COLO668 (cell line): ENCODE measurements around the gene MYO15B.

Experiments used
- DNase-seq: peaks from one replicate; lab custom pipeline; 2025; ENCODE audit not compliant: unreplicated experiment; lab: John Stamatoyannopoulos, UW

Gene MYO15B

DNA sequence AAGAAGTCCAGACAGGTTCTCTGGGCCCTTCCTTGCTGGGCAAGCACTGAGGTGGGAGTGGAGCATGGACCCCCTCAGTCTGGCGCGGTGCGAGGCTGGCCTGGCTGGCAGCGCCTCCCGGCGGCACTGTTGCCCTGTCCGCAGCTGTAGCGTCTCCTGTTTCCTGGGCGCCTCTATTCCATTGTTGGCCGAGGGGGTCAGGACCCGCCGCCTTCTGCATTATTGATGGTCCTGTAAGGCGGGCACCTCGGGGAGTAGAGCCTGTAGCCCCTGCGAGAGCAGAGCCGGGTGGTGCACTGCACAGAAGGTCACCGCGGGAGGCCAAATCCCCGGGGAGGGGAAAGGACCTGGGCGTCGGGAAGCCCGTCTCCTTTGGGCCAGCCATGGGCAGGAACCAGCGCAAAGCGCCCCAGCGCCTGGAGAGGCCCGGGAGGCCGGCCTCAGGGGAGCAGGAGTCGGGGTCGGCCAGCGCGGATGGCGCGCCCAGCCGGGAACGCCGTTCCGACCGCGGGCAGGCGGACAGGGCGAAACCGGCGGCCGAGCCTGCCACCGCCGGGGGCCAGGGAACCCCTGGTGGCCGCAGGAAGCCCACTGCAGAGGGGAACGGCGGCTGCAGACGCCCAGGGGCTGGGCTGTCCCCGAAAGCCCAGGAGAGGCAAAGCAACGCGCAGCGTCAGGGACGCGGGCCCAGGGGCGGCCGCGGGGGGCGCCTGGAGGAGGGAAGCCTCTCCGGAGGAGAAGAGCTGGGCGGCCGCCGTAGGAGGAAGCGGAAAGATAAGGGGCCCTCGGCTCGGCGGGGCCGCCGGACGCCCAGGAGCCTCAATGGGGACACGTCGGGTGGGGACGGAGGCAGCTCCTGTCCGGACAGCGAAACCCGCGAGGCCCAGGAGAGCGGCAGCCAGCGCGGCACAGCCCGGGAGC, at the start of gene MYO15B:
TSS of gene MYO15B (plus strand) at position 126 of the 921 bp plus-strand sequence. CDS start at position 384, 258 bp downstream.
- peak; percentile 65 for DNase-seq

DNA sequence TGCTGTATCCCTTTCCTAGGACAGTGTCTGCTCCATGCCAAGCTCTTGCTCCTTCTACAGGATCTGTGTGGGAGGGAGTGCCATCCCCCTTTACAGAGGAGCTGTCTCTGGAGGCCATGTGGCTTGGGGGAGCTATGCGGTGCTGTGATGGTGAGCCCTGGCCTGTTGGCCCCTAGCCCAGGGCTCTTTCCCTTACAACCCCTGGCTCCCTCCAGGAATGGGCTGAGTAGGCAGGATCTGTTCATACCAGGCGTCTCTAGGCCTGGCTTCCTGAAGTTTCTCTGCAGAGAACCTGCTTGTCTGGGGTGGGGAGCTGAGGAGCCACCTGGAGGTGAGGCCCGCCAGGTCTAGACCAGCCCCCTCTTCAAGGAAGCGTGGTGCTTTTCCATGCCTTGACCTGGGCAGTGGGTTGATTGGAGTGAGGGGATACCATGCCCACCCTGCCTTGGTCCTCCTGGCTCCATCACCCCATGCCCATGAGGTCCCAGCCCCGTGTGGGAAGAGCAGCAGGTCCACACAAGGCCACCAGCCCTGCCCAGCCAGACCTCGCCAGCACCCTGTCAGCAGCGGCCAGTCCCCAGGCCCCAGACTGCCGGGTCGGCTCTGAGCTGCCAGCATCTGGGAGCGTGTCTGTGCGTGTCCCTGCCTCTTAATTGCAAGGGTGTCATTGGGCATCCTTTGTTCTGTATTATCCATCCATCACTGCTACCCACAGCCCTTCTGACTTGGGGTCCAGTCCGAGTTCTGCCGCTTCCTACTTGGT, 47.5 kb upstream of the MYO15B start:
- no peak for DNase-seq

DNA sequence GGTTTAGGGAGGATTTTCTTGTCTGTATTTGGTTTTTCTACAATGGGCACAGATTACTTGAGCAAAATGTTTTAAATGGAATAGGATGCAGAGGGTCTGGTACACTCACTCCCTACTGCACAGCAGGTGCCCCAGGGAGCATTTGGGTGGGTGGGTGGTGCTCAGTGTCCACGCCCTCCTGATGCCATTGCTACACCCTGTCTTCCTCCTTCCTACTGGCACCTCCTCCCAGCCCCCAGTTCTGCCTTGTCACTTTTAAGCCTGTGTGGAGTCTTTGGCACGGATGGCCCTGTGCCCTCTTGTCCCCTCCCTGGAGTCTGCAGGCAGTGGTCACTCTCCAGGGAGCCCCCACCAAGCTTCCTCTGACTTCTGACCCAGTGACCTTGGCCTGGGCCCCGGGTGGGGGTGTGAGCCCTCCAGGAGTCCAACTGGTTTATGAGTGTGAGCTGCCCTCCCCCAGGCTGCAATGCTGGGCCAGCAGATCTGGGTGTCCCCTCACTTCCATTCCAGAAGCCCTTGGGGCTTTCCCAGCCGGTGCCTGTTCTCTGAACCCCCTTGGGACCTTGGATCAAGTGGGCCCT, 46.6 kb upstream of the MYO15B start:
- no peak for DNase-seq

DNA sequence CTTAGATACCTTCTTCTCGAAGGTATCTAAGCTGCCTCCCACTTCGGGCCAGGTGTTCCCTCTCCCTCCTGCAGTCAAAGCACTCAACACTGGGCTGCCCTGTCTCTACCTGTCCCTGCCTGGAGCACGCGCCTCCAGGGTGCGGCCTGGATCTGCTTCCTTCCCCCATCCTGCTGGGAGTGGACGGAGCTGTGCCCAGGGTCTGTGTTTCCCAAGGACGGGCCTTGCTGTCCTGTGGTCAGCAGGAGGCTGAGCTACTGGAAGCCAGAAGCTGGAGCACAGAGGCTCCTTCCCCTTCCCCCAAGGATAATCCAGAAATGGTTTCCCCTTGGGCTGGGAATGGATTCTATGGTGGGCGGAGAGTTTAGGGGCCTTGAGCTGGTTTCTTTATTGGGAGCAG, 45.4 kb upstream of the MYO15B start:
- no peak for DNase-seq

DNA sequence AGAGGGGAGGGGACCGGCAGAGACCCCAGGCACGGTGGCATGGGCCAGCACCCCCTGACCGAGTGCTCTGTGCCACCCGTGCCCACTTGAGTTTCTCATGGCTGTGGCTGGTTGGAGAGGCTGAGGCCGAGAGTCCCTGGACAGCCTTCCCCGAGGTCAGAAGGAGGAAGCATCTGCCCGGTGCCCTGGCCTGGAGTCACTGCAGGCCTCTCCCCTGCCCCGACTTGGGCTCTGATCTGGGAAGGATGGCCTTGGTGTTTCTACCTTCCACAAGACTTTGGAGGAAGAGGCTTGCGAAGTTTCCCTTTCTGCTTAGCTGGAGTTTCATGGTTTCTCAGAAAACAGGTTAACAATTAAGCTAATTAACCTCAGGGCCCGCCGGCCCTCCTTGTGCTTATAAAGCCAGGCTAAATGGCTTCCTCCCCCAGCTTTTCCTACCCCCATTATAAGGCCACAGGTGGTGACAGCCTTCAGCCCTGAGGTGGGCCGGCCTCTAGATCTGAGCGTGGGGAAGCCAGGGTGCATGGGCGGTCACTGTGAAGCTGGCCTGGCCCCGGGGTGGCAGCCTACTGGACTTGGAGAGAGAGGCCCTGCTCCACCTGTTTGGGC, 44.8 kb upstream of the MYO15B start:
- DNase-seq = no peak

DNA sequence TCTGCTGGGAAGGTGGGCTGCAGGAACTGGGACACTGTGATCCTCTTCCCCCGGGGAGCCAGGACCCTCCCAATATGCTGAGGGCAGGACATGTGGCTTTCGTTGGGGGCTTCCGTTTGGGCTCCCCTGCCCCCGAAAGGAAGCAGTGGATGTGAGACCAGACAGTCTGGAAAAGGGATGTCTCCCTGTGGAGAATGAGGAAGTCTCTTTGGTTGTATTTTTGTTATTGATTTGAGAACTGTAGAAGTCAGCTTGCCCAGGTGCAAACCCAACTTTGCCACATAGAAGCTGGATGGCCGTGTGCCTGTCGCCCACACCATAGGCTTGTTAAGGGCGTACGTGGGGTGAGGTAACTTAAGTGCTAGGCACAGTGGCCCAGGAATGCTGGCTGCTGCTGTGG, 43.4 kb upstream of the MYO15B start:
- no peak for DNase-seq

DNA sequence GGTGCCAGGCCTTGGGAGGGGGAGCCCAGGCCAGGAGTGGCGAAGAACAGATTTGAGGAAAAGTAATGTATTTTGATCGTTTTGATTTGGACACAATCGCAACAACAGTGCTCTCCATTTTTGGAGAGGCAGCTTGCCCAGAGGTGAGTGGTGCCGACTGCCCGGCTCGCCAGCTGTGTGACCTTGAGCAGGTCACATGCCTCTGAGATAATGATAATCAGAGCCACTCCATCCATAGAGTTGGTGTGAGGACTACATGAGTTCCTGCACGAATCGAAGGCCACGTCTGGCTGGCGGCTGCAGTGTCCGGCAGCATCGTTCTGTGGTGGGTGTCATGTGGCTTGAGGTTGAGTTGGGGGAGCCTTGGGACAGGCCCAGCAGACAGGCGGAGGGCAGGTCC, 41.4 kb upstream of the MYO15B start:
- no peak for DNase-seq

DNA sequence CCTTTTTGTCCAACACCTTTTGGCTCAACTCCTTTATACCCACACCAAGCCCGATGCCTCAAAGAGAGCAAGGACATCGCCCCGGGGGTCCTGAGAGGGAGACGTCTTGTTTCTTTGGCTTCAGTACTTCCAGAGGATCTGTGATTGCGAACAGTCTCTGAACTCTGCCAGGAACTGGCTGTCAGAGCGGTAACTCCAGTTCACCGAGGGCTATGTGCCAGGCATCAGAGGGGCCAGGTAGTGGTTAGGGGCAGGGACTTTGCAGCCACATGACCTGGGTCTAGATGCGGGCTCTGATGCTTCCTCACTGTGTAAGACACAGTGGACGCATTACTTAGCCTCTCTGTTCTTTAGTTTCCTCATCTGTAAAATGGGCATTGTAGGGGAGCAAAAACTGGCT, 40.5 kb upstream of the MYO15B start:
- no peak for DNase-seq

DNA sequence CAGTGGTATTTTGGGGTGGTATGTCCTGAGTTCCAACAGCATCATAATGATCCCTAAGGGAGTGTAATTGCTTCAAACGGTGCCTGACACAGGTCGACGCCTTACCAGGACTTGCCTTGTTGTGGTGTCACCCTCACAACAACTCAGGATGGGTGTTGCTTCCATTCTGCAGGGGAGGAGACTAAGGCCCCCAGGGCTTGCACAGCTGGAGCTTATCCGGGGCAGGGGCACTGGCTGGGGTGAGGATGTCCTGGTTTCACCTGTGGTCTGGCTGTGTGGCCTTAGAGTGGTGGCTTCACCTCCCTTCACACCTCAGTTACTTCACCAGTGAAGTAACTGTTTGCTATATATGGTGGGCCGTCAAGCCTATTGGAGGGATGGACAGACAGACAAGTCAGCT, 38.8 kb upstream of the MYO15B start:
- peak; percentile 57 for DNase-seq

DNA sequence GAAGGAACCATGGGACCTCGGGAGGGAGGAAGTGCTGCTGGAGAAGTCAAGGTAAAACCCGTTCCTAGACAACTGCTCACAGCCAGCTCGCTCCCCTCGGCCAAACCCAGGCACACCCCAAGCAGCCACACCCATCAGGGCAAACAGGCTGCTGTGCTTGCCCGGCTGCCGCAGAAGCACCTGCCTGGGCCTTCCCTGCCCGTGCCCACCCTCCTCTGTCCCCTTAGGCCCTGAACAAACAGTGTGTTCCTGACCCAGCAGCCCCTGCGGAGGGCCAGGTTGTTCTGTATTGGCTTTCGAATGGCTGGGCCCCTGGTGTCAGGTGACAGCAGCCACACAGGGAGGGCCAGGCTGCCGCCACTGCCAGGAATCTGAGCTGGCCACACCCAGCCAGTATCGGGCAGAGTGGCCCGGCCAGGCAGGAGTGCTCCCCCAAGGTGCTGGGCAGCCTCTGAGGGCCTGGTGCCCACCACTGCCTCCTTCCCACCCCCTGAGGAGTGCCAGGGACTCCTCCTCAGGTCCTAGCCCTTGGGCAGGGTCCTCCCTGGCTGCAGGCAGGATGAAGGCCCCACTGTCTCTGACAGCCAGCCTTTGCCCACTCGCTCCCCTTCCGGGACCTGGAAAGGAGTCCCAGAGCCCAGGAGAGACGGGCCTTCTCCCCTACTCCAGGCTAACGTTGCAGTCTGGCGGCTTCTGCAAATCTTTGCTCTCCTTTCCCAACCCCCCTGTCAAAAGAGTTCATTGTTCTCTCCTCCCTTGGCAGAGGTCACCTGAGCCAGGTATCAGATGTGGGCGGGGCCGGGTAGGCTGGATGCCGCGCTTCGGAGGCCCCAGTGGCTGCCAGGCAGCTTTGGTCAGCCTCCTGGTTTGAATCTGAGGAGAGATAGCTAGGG, 38.1 kb upstream of the MYO15B start:
- peak; percentile 93 for DNase-seq

DNA sequence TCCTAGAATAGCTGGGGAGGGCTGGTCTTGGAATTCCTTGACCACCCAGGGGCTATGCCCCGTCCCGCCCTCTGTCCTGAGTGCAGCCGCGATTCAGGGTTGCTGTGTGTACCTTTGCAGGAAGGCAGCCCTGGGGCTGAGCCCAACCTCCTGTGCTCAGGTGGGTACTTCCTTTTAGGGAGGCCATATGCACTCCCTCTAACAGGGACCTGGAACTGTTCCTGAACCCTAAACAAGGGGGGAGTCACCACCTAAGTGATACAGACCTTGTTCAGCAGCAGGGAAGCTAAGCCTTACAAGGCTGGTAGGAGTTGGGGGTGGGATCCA, 37.5 kb upstream of the MYO15B start:
- DNase-seq = no peak

DNA sequence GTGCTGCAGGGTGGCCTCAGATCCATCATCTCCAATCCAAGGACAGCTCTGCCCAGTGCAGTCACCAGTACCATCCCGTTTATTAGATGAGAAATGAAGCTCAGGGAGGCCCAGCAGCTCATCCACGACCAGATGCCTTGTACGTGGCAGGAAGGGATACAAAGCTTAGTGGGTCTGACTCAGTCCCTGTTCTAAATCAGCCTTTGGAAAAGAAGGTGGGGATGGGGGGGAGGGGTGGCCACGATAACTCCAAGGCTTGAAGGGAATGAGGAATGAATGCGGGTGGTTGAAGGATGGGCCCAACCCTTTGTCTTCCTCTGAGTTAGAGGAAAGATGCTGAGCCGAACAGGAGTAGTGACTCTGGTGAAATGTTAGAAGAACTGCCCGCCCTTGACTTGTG, 36.3 kb upstream of the MYO15B start:
- DNase-seq = no peak

DNA sequence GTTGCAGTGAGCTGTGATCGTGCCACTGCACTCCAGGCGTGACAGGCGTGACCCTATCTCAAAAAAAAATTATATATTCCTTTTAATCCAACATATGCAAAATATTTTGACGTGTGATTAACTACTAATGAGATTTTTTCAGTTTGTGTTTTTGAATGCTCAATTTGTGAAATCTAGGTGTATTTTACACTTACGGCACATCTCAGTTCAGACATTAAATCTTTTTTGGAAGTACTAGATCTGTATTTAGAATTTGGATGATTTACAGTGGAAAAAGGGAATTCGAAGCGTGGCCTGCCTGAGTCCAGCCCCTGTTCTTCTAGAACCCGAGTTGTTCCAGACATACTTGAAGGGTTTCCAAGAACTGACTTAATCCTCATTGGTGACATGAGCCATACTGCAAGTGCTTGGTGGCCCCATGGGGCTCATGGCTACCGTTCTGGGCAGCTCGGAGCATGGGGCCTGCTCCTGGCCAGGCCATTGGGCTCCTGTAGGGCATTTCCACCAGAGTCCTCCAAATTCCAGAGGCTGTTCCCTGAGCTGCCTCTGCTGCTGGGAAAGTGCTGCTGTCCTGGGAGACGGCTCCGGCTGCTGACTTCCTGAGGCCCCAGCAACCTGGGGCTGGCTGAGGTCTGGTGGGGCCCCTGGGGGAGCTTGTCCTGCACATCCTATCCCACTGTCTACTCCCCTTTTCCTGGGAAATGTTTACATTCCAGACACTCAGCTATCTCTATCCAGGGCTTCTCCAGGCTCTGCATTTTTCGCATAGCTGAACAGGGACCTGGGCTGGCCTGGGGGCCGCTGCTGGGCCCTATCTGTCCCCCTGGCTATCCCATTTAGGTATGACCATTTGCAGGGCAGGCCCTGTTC, 34.9 kb upstream of the MYO15B start:
- no peak for DNase-seq

DNA sequence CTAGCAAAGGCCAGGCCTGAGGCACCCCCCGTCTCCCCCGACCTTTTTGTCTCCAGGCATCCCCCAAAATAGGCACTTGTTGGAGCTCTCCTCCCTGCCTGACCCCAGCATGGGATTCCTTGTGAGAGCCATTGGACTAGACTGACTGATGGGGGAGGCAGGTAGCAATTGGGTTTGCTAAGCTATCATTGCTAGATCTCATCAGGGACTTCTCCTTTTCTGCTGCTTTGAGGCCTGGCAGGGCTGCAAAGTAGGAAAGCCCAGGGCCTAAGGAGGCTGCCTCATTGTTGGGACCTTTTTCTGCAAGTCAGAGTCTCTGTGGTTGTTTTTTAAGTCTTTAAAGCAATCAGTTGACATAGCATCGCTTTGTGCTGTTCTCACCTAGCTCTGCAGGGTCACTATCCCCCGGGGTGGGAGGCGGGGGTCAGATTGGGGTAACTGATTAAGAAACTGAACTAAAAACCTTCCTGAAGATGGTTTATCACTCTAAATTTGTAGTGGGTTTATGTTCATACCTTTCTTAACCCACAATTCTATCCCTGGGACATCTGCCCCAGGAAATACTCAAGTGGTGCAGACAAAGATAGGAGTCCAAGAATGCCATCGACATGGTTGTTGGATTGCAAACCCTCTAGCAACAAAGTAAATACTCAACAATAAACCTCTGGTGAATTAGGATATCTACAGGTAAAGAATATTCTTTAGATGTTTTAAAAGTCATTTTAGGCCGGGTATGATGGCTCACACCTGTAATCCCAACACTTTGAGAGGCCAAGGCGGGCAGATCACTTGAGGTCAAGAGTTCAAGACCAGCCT, 34.1 kb upstream of the MYO15B start:
- DNase-seq = no peak

DNA sequence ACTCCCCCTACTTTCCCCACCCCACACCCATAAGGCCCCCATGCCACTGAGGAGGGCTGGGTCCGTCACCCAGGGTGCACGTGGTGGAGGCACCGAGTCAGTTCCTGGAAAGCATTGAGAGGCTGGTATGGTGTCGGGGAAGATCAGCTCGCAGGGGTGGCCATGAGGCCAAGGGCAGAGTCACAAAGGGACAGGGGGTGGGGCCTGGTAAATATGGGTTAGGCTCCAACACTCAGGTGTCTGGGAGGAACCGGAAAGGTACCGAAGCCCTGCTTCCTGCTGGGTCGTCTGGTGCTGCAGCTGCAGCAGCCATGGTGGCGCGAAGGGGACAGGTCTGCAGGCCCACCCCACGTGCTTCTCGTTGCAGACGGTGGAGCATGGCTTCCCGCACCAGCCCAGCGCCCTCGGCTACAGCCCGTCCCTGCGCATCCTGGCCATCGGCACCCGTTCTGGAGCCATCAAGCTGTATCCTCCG, 31.9 kb upstream of the MYO15B start:
- DNase-seq = no peak

DNA sequence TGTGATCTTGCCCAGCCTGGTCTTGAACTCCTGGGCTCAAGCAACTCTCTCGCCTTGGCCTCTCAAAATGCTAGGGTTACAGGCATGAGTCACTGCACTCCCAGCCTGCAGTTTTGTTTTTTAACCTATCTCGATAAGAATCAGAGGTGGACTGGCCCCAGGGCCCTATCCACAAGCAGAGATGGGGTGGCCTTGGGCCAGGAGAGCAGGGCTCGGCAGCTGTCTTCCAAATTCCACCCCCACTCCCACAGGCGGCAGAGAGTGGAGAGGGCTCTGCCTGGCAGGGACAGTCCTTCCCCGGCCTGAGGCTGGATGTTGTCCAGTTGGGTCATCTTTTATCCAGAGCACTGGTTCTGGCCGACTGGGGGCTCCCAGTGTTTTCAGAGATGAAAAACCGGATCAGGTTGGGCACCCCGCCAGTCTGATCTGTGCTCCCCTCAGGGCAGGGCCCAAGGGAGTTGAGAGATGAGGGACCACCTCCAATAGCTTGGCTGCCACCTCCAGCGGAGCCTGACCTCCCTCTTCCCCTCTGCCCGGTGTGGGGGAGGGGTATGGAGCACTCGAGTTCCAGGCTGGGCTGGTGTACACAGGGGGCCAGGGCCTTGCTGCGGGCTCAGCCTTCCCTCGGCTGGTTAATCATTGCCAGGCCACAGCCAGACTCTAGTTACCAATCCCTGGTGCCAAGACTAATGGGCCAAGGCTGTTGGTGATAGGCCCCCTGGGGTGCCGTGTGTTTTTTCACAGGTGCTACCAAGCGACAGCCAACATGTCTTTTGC, 30.3 kb upstream of the MYO15B start:
- DNase-seq = peak; percentile 95

DNA sequence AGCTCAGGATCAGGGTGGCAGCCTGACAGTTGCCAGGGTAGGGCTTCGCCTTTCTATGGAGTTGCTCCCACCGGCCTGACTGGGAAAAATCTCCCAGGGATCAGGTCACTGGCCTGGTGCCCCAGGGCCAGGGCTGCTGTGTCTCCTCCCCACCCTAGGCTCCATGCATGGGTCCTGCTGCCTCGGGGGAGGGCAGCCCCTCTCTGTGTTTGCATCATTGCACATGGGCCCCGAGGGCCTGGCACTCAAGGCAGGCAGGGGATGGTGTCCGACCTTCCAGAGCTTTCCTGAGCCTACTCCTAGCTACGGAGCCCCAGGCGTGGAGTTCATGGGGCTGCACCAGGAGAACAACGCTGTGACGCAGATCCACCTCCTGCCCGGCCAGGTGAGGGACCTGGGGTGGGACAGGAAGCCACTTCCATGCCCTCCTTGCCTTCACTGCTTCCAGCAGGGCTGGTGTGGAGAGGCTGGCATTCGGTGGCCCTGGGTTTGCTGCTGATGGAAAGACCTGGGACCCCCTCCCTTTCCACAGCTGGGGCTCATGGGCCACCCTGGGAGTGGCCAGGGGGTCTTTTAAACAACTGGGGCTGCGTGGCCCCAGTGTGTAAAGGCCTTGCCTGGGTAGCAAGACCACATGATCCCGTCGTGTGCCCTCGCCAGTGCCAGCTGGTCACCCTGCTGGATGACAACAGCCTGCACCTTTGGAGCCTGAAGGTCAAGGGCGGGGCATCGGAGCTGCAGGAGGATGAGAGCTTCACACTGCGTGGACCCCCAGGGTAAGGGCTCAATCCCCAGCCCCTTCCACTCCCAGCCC, 29.5 kb upstream of the MYO15B start:
- peak; percentile 7 for DNase-seq
